GM18505 (cell line): ENCODE results near the gene NR1D2.
"Not testable (repeated sequence)": the region's sequence is repeated elsewhere in the genome, so short reads cannot be mapped to it uniquely, and the experiment has no call there.

Source experiments
- ATAC-seq: cut with Tn5 transposase; IDR thresholded peaks from one replicate; pipeline ENCODE4 v1.9.1; 2021; ENCODE audit not compliant: unreplicated experiment
- POLR2A ChIP-seq: IDR thresholded peaks from 4 replicates; pipeline ENCODE4 v1.6.1; 2011; ENCODE audit warnings: borderline replicate concordance; ENCODE audit not compliant: insufficient read depth, insufficient read length; ENCODE audit errors: extremely low read depth

The NR1D2 gene

DNA sequence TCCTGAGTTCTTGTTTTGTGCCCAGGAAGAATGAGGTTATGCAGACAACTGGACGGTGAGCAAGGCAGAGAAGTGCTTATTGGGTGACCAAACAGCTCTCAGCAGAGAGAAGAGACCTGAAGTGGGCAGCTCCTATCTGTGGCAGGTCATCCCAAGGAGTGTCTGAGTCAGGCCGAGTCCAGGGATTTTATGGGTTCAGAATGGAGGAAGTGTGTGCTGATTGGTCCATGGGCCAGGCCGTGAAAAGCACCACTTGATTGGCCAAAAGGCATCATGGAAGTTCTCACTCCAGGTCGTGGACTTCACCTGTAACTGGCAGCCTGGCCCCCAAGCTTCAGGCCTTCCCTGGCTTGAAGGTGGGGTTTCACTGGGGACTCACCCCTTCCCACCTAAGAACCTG, 74.5 kb downstream of the NR1D2 start:
- TF ChIP-seq POLR2A = no peak
- ATAC-seq = no peak

DNA sequence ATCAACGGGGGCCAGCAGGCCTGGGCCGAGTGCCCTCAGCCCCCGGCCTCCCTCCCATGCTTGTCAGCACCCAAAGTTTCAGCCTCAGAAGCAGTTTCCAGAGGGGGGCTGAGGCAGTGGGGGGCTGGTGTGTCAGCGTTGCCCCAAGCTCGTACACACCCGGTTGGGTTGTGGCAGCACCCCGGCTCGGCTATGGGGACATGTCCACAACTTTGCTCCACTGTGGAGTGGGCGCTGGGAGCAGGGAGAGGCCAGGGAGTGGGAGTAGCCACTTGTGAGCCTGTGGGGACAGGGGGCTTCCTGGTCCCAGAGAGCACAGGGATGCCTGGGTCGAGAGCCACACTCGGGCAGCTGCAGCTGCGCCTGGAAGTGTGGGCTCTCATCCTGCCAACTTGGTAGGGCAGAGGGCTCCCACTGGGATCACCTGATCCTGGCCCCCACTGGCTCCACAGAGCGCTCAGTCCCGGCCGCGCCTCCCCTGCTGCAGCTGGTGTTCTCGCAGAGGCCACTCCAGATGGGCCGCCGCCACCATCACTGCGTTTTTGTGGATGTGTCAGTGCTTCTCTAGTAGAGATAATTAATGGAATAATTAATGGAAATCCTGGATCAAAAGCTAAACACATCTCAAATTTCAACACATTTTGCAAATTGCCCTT, 75.1 kb downstream of the NR1D2 start:
- no peak for TF ChIP-seq POLR2A
- no peak for ATAC-seq

DNA sequence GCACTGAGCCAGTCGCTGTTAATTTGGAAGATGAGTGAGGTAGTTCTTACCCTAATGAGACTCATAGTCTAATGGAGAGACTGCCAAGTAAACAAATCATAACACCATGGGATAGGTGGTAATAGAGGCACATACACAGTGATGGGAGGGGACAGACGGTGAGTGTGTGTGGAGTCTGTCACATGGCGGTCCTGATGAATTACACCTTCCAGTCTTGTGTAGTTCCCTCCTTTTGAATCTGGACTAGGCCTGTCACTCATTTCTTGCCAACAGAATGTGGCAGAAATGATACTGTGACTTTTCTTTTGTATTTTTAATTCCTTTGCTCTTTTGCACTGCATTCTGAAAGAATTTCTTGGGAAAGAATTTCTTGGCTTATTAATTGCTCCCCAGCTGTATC, 78.1 kb downstream of the NR1D2 start:
- ATAC-seq = no peak
- no peak for TF ChIP-seq POLR2A

DNA sequence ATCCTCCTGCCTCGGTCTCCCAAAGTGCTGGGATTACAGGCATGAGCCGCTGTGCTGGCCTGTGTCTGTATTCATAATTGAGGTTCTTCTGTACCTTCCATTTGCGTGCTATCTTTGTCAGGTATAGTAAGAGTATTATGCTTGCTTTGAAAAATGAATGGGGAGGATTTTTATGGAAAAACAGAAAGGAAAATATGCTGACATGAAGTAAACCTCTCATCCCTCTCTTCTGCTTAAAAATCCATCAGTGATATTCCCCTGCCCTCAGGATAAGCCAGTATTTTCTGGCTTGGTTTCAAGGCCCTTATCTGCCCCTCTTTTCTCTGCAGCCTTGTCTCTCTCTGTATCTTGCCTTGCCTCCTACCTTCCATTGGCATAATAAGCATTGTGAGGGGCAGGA, 80.7 kb downstream of the NR1D2 start:
- no peak for ATAC-seq

DNA sequence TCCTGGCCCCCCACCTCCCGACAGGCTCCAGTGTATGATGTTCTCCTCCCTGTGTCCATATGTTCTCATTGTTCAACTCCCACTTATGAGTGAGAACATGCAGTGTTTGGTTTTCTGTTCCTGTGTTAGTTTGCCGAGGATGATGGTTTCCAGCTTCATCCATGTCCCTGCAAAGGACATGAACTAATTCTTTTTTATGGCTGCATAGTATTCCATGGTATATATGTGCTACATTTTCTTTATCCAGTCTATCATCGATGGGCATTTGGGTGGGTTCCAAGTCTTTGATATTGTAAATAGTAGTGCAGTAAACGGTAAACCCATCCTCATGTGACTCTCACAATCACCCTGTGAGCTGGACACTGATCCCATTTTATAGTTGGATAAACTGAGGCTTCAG, 81.6 kb downstream of the NR1D2 start:
- ATAC-seq = not testable (repeated sequence)

More for the DNA sequence above, 80.7 kb downstream of the NR1D2 start:
- TF ChIP-seq POLR2A = no peak

DNA sequence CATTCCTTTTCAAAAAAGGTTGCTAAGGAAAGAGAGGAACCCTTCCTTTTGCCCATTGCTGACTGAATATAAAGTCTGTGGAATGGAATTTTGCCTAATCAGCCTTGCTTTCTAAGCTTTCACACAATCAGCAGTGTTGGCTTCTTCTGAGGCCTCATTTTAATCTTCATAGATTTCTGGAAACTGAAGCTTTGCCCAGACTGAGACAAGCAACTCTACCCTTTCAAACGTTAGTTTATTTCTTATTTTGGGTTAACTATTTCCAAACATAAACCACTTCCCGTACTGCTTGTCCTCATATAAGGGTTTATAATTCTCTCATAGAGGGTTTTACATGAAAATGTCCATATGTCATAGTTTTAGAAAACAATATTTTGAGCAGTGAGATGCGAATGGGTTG, 82.9 kb downstream of the NR1D2 start:
- no peak for ATAC-seq
- TF ChIP-seq POLR2A = no peak
